Measurements from ENCODE around the gene CEPT1. TPM values are rescaled to one million over a fixed set of nuclear protein-coding genes. Genes with fewer than 3 reads are reported as not detected.

Gene CEPT1
- total and polyA plus RNA-seq, 2 of the 8 experiments (the other 6 are each of a cell fraction or from before 2014, with no cell fraction given), result 18.5 to 28.6 TPM

- Histone ChIP-seq H3K79me1 (ENCODE audit: low read depth, low read length) (no peaks in the 10 kb centered on the region), H2AK5ac (ENCODE audit: low read depth, low read length) (no peak overlapping the region), H3K23ac (ENCODE audit: insufficient read length) (no peak overlapping the region), H2BK5ac (ENCODE audit: low read depth, low read length) (no peak overlapping the region), H3K27me3 (replicated peaks in 1 of 4; ENCODE audit: control insufficient read depth in 3 of 4, extremely low read depth in 1 of 4, insufficient read depth in 3 of 4, low read length in 3 of 4) (no peaks in the 10 kb centered on the region), H2AFZ (ENCODE audit: low read length) (no peak overlapping the region), H3K27ac (ENCODE audit: low read depth, low read length) (no peak overlapping the region), H2BK15ac (ENCODE audit: low read length) (no peak overlapping the region), H3K14ac (ENCODE audit: insufficient read length) (no peak overlapping the region), H3K4me1 (replicated peaks in 1 of 4; ENCODE audit: control insufficient read depth in 3 of 4, insufficient read depth in 4 of 4, low read length in 3 of 4) (no peaks in the 10 kb centered on the region), H3K9ac (replicated peaks in 1 of 4; ENCODE audit: extremely low read depth in 1 of 4, low read depth in 3 of 4, low read length in 3 of 4) (no peak overlapping the region), H4K8ac (ENCODE audit: extremely low read depth, insufficient read depth, low read length) (no peak overlapping the region), H3K56ac (replicated peaks; ENCODE audit: insufficient read length, low read depth, low read length) (no peak overlapping the region), H3K79me2 (ENCODE audit: control insufficient read depth in 1 of 2, insufficient read depth in 2 of 2, low read length in 2 of 2) (no peaks in the 10 kb centered on the region), H2BK20ac (ENCODE audit: low read length) (no peak overlapping the region), H3K4me3 (ENCODE audit: extremely low read depth in 1 of 4, insufficient read depth in 2 of 4, low read depth in 3 of 4, low read length in 4 of 4) (no peak overlapping the region), H3K18ac (ENCODE audit: extremely low read depth, low read length) (no peak overlapping the region), H3K4me2 (ENCODE audit: insufficient read depth in 1 of 2, low read depth in 2 of 2, low read length in 2 of 2) (no peak overlapping the region), H3K23me2 (ENCODE audit: low read depth, low read length) (no peaks in the 10 kb centered on the region), H4K91ac (replicated peaks; ENCODE audit: insufficient read length, low read length) (no peak overlapping the region), H2BK120ac (replicated peaks; ENCODE audit: low read depth, low read length) (no peak overlapping the region), H2BK12ac (ENCODE audit: low read depth, low read length) (no peak overlapping the region), H3K4ac (replicated peaks; ENCODE audit: insufficient read length, low read depth, low read length) (no peak overlapping the region), H3K9me3 (ENCODE audit: insufficient read depth in 2 of 2, low read depth in 1 of 2, low read length in 1 of 2) (no peaks in the 10 kb centered on the region), H4K5ac (ENCODE audit: insufficient read length, low read depth, low read length) (no peak overlapping the region), H4K20me1 (replicated peaks in 1 of 2; ENCODE audit: control insufficient read depth in 1 of 2, insufficient read depth in 2 of 2, low read length in 2 of 2) (no peaks in the 10 kb centered on the region), H3K36me3 (ENCODE audit: control insufficient read depth in 2 of 4, insufficient read depth in 4 of 4, low read length in 3 of 4) (peaks cover 0 to 21% (median 11%) of the 10 kb centered on the region in 4 experiments; a peak in 6 of 8 replicates)
- TF ChIP-seq RBBP5 (IDR thresholded peaks at IDR 0.05; ENCODE audit: borderline replicate concordance, low read depth, low read length) (no peak), KDM4A (IDR thresholded peaks at IDR 0.05; ENCODE audit: low read depth, low read length, severe bottlenecking) (no peak), CREB1 (IDR thresholded peaks at IDR 0.05) (no peak), POLR2A (IDR thresholded peaks at IDR 0.05; ENCODE audit: control extremely low read depth in 1 of 2, low read depth in 2 of 2, low read length in 2 of 2) (no peak), TCF12 (IDR thresholded peaks at IDR 0.05; ENCODE audit: low read depth, low read length) (no peak), SP1 (IDR thresholded peaks at IDR 0.05; ENCODE audit: low read depth, low read length) (no peak), YY1 (IDR thresholded peaks at IDR 0.05; ENCODE audit: low read depth, low read length) (no peak), TEAD4 (IDR thresholded peaks at IDR 0.05; ENCODE audit: low read depth, low read length) (no peak), BRCA1 (IDR thresholded peaks at IDR 0.05; ENCODE audit: low read depth, low read length) (no peak), RNF2 (IDR thresholded peaks at IDR 0.05; ENCODE audit: borderline replicate concordance, low read depth, low read length, missing control alignments, poor library complexity, severe bottlenecking) (no peak), CBX8 (IDR thresholded peaks at IDR 0.05; ENCODE audit: borderline replicate concordance, low read depth, low read length) (no peak), GABPA (IDR thresholded peaks at IDR 0.05; ENCODE audit: borderline replicate concordance, insufficient read depth, low read length) (no peak), E2F6 (IDR thresholded peaks at IDR 0.05) (no peak), SP2 (IDR thresholded peaks at IDR 0.05; ENCODE audit: low read length) (no peak)
- DNase-seq (ENCODE audit: low read depth in 1 of 2, low spot score in 2 of 2) (no peak), FAIRE-seq (no peak)
- CTCF ChIA-PET (ENCODE audit: partially characterized antibody), result interaction anchor here (0.6 kb wide), 1 partner anchor 10 kb away, joined by 4 read pairs; no protein-coding TSS in a partner anchor
- POLR2A ChIA-PET (ENCODE audit: partially characterized antibody), result interaction anchor here (1.7 kb wide), 1 partner anchor 8 kb away, joined by 5 read pairs; no protein-coding TSS in a partner anchor
Measured at GRCh38 chr1:111179968-111180533, 40.0 kb downstream of the CEPT1 start.
